Neural crest cell (in vitro differentiated cells): Measurements from ENCODE around the gene C1orf35. TPM values are rescaled to one million over a fixed set of nuclear protein-coding genes. Genes with fewer than 3 reads are reported as not detected.
A peak's percentile ranks its signal among the peaks of the same experiment; 100 is the strongest.
"Not testable (repeated sequence)": the region's sequence is repeated elsewhere in the genome, so short reads cannot be mapped to it uniquely, and the experiment has no call there.

Experiments
- DNase-seq: peaks from one replicate; pipeline ENCODE4 v3.0.0; 2021; ENCODE audit warnings: low read depth, mixed read lengths, low spot score
- H3K27ac Mint-ChIP-seq: one replicate; pipeline ENCODE4 v1.8.0; 2021; ENCODE audit warnings: mild to moderate bottlenecking, mixed read lengths; ENCODE audit not compliant: unreplicated experiment
- H3K27me3 Mint-ChIP-seq: 2 replicates; pipeline ENCODE4 v1.8.0; 2021; ENCODE audit warnings: low read depth, mild to moderate bottlenecking, mixed read lengths
- H3K36me3 Mint-ChIP-seq: 2 replicates; pipeline ENCODE4 v1.8.0; 2021; ENCODE audit warnings: low read depth, mild to moderate bottlenecking, mixed read lengths
- H3K4me1 Mint-ChIP-seq: 2 replicates; pipeline ENCODE4 v1.8.0; 2021; ENCODE audit warnings: mixed read lengths
- H3K4me3 Mint-ChIP-seq: one replicate; pipeline ENCODE4 v1.8.0; 2021; ENCODE audit warnings: mild to moderate bottlenecking, mixed read lengths
- H3K9me3 Mint-ChIP-seq: 2 replicates; pipeline ENCODE4 v1.8.0; 2021; ENCODE audit warnings: mixed read lengths
- total RNA-seq: library from RNA; stranded (reverse); gene quantifications from 2 replicates; pipeline ENCODE4 v1.2.1, GENCODE V29; 2021
- TF ChIP-seq, protein P1 (sequence below): fragments of 200-600 bp; sonication (generic); conservative IDR thresholded peaks from 2 replicates; pipeline ENCODE4 v1.5.0; 2021; ENCODE audit warnings: antibody characterized with exemption, mild to moderate bottlenecking

Gene C1orf35
- total RNA-seq, 1 donor from 2014 or later: 29.7 TPM

DNA sequence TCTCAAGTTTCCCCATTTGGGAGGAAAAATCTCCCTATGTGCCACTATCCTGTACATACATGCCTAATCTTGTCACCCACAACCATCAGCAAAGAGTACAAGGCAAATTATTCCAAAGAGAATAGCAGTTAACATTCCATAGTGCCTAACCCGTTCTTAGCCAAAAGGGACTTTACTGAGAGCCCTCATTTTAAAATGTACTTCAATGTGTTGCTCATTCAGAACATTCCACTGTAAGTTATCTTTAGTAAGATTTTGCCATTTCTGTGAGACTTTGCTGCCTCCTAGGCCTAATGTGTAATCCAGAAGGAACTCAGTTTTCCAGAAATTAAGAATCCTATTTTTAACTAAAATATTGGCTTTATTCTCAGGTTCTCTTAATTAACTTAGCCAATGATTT lies 17.2 kb upstream of the C1orf35 start:
- H3K27ac Mint-ChIP-seq: no peak overlapping the region
- peaks cover 6% of the 10 kb centered on the region for H3K36me3 Mint-ChIP-seq
- no peak overlapping the region for H3K4me3 Mint-ChIP-seq
- DNase-seq: no peak
- peaks cover 42% of the 10 kb centered on the region for H3K27me3 Mint-ChIP-seq
- peaks cover 6% of the 10 kb centered on the region for H3K9me3 Mint-ChIP-seq
- TF ChIP-seq, protein P1, sequence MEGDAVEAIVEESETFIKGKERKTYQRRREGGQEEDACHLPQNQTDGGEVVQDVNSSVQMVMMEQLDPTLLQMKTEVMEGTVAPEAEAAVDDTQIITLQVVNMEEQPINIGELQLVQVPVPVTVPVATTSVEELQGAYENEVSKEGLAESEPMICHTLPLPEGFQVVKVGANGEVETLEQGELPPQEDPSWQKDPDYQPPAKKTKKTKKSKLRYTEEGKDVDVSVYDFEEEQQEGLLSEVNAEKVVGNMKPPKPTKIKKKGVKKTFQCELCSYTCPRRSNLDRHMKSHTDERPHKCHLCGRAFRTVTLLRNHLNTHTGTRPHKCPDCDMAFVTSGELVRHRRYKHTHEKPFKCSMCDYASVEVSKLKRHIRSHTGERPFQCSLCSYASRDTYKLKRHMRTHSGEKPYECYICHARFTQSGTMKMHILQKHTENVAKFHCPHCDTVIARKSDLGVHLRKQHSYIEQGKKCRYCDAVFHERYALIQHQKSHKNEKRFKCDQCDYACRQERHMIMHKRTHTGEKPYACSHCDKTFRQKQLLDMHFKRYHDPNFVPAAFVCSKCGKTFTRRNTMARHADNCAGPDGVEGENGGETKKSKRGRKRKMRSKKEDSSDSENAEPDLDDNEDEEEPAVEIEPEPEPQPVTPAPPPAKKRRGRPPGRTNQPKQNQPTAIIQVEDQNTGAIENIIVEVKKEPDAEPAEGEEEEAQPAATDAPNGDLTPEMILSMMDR: no peak
- peaks cover 3% of the 10 kb centered on the region for H3K4me1 Mint-ChIP-seq

DNA sequence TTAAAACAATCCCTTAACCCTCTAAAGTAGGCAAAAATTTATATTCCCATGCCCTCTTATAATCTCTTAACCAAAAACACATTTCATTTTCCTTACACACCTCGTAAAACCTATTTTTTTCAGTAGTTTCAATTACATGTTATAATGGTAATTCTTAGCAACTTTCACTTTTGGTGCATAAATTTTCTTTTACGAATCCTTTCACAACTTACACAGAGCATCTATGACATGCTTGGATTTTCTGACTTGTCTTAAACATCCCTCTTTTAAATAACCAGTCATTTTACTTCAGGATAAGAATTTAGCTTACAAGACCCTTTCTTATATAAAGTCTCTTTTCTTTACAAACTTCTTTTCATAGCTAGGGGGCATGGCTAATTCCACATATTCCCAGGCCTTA lies 14.9 kb upstream of the C1orf35 start:
- DNase-seq: no peak
- Mint-ChIP-seq H3K27me3 (peaks cover 25% of the 10 kb centered on the region), H3K36me3 (peaks cover 10% of the 10 kb centered on the region), H3K27ac (no peak overlapping the region), H3K4me3 (no peak overlapping the region), H3K9me3 (peaks cover 9% of the 10 kb centered on the region), H3K4me1 (no peaks in the 10 kb centered on the region)
- TF ChIP-seq, protein P1: no peak

DNA sequence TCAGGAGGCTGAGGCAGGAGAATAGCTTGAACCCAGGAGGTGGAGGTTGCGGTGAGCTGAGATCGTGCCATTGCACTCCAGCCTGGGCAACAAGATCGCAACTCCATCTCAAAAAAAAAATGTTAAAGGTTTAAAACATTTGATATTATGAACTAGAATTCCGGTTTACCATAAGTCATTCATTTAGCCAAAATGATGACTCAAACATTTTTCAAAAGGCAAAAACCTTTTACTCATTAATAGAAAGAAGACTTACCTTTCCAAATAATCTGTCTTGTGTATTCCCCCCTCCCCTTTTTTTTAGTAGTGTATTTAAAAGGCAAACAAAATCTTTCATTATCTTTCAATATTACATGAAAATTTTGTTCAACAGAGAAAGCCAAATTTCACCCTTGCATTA lies 14.2 kb upstream of the C1orf35 start:
- no peak overlapping the region for H3K27ac Mint-ChIP-seq
- H3K27me3 Mint-ChIP-seq: peaks cover 18% of the 10 kb centered on the region
- TF ChIP-seq, protein P1: no peak
- peaks cover 9% of the 10 kb centered on the region for H3K9me3 Mint-ChIP-seq
- no peak overlapping the region for H3K4me3 Mint-ChIP-seq
- H3K36me3 Mint-ChIP-seq: peaks cover 10% of the 10 kb centered on the region
- no peaks in the 10 kb centered on the region for H3K4me1 Mint-ChIP-seq
- no peak for DNase-seq

DNA sequence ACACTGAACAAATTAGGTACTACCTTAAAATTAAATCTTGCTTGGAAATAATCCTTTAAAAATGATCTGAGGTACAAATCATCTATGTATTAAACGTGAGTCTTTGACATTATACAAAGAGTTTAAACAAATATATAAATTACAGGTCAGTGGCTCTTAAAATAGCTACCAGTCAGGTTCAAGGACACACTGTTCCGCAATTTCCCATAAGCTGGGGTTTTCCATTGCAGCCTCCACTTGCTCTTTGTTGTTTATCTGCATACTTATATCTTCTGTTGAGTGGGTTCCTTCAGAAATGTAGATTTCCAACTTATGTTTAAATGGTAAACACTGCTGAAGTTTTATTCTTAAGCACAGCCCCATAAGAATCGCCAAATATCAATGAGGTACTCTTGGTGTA lies 11.7 kb upstream of the C1orf35 start:
- peak overlapping the region; percentile 16 for H3K4me3 Mint-ChIP-seq
- H3K36me3 Mint-ChIP-seq: peaks cover 10% of the 10 kb centered on the region
- H3K27me3 Mint-ChIP-seq: peaks cover 7% of the 10 kb centered on the region
- peaks cover 9% of the 10 kb centered on the region for H3K9me3 Mint-ChIP-seq
- peaks cover 4% of the 10 kb centered on the region for H3K4me1 Mint-ChIP-seq
- TF ChIP-seq, protein P1: no peak
- no peak overlapping the region for H3K27ac Mint-ChIP-seq
- no peak for DNase-seq

DNA sequence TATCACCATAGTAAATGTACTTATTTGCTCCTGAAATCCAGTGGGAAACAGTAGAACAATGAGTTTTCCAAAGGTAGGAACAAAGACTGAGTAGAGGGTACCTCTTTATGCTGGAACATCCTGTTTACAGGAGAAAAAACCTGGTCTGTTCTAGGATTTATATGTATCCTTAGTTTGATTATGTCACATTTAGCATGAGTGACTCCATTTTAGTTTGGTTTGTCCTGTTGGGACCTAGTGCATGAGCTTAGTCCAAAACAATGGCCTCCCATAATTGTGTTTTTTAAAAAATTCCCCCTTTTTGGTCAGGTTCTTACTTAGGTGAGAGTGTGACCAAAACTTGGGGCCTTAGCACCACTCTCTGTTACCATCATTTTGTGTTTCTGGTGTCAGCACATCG lies 9.5 kb upstream of the C1orf35 start:
- Mint-ChIP-seq H3K27ac (no peak overlapping the region), H3K27me3 (peaks cover 12% of the 10 kb centered on the region), H3K4me3 (no peak overlapping the region), H3K9me3 (peaks cover 5% of the 10 kb centered on the region), H3K36me3 (peaks cover 9% of the 10 kb centered on the region), H3K4me1 (peaks cover 20% of the 10 kb centered on the region)
- no peak for DNase-seq
- TF ChIP-seq, protein P1: no peak

DNA sequence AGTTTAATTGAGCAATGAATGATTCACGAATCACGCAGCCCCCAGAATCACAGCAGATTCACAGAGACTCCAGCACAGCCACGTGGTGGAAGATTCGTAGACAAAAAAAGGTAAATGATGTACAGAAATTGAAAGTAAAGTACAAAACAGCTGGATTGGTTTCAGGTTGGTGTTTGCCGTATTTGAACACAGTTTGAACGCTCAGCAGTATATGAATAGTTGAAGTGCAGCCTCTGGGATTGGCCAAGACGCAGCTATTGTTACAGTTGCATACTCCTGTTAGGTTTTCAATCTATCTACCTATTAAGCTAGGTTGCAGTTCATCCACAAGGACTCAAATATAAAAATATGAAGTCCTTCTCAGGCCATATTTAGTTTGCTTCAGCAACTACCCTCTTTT lies 9.0 kb upstream of the C1orf35 start:
- TF ChIP-seq, protein P1: no peak
- Mint-ChIP-seq H3K4me3 (no peak overlapping the region), H3K27me3 (peaks cover 12% of the 10 kb centered on the region), H3K4me1 (peaks cover 20% of the 10 kb centered on the region), H3K9me3 (peaks cover 3% of the 10 kb centered on the region), H3K36me3 (peaks cover 7% of the 10 kb centered on the region), H3K27ac (no peak overlapping the region)
- DNase-seq: no peak

DNA sequence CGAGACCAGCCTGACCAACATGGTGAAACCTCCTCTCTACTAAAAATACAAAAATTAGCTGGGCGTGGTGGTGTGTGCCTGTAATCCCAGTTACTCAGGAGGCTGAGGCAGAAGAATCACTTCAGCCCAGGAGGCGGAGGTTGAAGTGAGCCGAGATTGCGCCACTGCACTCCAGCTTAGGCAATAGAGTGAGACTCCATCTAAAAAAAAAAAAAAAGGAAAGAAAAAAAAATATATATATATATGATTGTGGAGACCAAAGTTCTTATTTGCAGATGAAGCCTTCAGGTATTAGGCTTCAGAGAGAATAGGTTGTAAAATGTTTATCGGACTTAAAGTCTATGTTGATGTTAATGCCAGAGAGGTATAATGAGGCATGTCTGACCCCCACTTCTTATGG lies 8.2 kb upstream of the C1orf35 start:
- H3K4me3 Mint-ChIP-seq: peak overlapping the region; percentile 34
- H3K27ac Mint-ChIP-seq, DNase-seq, H3K36me3 Mint-ChIP-seq, H3K9me3 Mint-ChIP-seq: not testable (repeated sequence)
- peaks cover 20% of the 10 kb centered on the region for H3K4me1 Mint-ChIP-seq
- peaks cover 12% of the 10 kb centered on the region for H3K27me3 Mint-ChIP-seq
